Head of caudate nucleus (tissue), 42 donors: ENCODE data around the gene ZNF208.
"Not testable (repeated sequence)": the region's sequence is repeated elsewhere in the genome, so short reads cannot be mapped to it uniquely, and the experiment has no call there.

ENCODE experiments used
- DNase-seq, 42 donors: peaks; one replicate each; pipeline versions ENCODE4 v3.0.0 to v3.0.0-alpha.2; 2020 to 2021; ENCODE audit warnings: mixed read lengths in 7 of 42
- intact Hi-C: fragments of 100-400 bp; cut with DNase I; formaldehyde crosslinking; loops from one replicate; pipeline ENCODE4 v1.15.0; 2022

ZNF208 gene

DNA sequence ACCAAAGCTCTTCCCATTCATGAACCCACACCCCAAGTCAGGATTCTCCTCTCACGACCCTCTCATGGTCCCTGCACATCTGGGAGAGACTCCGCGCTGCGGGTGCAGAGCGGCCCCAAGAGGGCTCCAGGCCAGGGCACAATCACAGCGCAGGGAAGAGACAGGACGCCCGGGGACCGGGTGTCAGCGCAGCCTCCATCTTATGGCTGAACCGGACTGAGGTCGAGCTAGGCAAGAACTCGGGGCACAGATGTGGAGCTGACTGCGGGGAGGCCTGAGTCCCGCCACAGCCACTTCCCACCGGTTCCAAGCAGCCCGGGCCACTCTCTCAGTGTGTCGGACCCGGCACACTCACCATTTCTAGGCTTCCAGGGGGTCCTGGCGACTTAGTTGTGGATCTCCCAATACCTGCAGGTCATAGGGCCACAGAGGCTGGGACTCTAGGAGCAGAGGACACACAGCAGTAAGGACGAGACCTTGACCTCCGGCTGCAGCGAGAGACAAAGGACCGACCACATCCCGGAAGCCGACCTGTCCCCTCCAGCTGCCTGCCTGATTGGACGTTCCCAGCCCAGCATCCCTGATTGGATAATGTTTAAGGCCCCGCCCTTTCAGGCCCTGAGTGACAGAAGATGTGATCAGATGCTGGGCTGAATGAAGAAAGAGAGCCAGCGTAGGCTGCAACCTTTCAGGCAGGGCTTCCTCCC is at the start of gene ZNF208:
Gene ZNF208, minus strand, starts transcription at position 507 of the 707 bp plus-strand sequence. Its CDS starts 149 bp downstream, at position 358.
- peak in 38 of 42 donors; percentile 4 to 77 (median 54) for DNase-seq
- intact Hi-C loops, result not testable (repeated sequence)

DNA sequence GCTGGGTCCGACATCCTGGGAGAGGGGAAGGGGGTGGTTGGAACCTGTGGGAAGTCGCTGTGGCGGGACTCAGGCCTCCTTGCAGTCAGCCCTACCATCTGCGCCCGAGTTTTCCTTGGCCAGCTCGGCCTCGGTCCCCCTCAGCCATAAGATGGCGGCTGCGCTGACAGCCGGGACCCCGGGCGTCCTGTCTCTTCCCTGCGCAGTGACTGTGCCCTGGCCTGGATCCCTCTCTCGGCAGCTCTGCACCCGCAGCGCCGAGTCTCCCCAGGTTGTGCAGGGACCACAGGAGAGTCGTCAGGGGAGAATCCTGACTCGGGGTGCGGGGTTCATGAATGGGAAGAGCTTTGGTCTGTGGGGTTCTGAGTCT is 41.9 kb upstream of the ZNF208 start:
- intact Hi-C loops, result no loop called here
- peak in 15 of 42 donors; percentile 2 to 38 (median 10) for DNase-seq

DNA sequence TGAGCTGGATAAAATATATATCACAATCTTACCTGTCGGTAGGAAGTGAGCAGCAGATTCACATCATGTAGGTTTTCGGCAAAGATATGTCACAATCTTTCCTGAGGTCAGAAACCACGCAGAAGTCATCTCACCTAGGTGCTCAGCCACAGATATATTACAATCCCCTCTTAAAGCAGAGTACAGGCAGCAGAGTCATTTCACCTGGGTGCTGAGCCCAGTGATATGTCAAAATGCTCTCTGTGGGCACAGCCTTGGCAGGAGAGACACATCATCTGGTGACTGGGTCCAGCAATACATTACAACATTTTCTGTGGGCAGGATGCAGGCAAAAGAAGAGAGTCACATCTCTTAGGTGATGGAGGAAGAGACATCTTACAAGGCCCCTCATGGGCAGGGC is 30.4 kb upstream of the ZNF208 start:
- intact Hi-C loops, DNase-seq: not testable (repeated sequence)

DNA sequence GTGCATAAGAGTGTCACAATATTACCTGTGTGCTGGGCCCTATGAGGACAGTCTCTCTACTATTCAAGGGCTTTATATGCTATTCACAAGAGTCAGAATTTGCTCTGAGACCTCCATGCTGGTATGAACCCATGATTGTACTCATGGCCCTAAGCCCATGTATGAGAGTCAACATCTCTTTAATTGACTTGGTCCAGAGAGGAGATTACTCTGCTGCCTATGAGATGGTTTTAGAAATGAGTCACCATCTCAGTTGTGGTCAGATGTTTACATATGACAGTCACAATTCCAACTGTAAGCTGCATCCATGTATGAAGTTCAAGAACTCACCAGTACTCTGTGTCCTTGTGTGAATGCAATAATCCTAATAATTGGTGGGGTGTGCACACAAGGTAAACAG is 19.9 kb upstream of the ZNF208 start:
- intact Hi-C loops, result no loop called here
- DNase-seq, result no peak

- intact Hi-C loops, result no loop called here
- no peak for DNase-seq
Observed at GRCh38 chr19:22026687-22027086, 15.9 kb upstream of the ZNF208 start.

DNA sequence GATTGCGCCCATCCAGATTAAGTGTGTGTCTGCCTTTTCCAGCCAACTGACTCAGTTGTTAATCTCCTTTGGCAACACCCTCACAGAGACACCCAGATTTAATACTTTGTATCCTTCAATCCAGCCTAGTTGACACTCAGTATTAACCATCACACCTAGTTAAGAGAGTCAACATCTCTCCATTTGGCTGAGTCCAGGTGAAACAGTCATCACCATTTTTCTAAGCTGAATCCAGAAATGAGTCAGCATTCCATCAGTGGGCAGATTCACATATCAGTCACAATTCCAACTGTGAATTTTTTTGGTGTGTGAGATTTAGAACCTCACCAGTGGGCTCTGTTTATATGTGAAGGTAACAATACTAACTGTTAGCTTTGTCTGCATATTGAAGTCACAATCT is 14.8 kb upstream of the ZNF208 start:
- DNase-seq, intact Hi-C loops: not testable (repeated sequence)

DNA sequence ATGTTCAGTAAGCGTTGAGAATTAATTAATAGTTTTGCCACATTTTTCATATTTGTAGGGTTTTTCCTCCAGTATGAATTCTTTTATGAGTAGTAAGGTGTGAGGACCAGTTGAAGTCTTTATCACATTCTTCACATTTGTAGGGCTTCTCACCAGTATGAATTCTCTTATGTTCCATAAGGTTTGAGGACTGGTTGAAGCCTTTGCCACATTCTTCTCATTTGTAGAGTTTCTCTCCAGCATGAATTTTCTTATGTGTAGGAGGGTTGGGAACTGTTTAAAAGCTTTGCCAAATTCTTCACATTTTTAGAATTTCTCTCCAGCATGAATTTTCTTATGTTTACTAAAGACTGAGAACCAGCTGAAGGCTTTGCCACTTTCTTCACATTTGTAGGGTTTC is 40.3 kb downstream of the ZNF208 start:
- intact Hi-C loops, result no loop called here

GRCh38 chr19:21947775-21948174 is 63.0 kb downstream of the ZNF208 start:
- DNase-seq, result no peak
- intact Hi-C loops, result no loop called here

More for the DNA sequence above, 40.3 kb downstream of the ZNF208 start:
- no peak for DNase-seq

GRCh38 chr19:21940684-21941083 is 70.1 kb downstream of the ZNF208 start:
- no peak for DNase-seq
- intact Hi-C loops, result no loop called here

GRCh38 chr19:21934593-21934992 is 76.2 kb downstream of the ZNF208 start:
- DNase-seq, result no peak

GRCh38 chr19:21934131-21934530 is 76.6 kb downstream of the ZNF208 start:
- intact Hi-C loops, result no loop called here
- DNase-seq, result no peak

More at GRCh38 chr19:21934593-21934992, 76.2 kb downstream of the ZNF208 start:
- intact Hi-C loops, result no loop called here

DNA sequence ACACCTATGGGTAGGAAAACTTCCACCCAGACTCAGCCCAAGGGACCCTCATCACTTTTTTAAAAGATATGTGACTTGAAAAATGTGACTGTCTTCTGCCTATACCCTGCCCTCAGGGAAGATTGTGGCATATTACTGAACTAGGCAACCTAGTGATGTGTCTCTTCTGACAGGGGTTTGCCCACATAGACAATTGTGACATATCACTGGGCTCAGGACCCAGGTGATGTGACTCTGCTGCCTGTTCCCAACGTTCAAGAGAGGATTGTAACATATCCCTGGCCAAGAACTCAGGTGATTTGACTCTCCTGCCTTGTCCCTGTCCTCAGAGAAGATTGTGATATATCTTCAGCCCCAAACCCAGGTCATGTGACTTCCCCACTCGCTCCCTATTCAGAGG is 88.5 kb downstream of the ZNF208 start:
- intact Hi-C loops, result no loop called here
- DNase-seq, result no peak

GRCh38 chr19:21921691-21922180 is 89.0 kb downstream of the ZNF208 start:
- intact Hi-C loops, result no loop called here
- no peak for DNase-seq

DNA sequence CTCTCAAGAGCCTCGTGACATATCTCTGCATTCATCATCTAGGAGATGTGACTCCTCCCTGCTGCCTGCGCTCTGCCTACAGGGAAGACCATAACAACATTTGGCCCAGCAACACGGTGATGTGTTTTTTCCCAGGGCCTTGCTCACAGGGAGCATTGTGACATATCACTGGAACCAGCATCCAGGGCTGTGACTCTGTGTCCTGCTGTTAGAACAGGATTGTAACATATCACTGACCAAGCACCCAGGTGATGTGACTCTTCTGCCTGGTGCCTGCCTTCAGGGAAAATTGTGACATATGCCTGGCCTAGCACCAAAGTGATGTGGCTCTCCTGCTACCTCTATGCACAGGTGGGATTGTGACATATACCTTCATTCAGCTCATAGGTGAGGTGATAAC is 95.3 kb downstream of the ZNF208 start:
- no peak for DNase-seq
- intact Hi-C loops, result no loop called here

- intact Hi-C loops, result no loop called here
Observed at GRCh38 chr19:21912654-21913053, 98.1 kb downstream of the ZNF208 start.

DNA sequence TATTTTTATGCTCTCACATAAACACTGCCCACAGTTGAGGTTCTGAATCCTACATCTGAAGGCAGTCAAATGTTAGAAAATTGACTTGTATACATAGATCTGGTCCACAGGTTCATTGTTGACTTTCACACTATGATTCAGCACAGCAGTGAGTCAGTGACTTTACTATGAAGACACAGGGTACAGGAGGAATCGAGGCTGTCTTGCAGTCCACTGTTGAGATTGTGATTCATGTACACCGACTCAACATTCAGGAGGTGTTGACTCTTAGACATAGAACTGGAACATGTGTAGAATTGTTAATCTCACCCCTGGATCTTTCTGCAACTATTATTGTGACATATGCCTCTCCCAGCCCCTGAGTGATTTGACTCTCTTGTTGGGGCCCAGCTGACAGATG is 100.4 kb downstream of the ZNF208 start:
- no peak for DNase-seq
- intact Hi-C loops, result no loop called here

More at GRCh38 chr19:21912654-21913053, 98.1 kb downstream of the ZNF208 start:
- no peak for DNase-seq

DNA sequence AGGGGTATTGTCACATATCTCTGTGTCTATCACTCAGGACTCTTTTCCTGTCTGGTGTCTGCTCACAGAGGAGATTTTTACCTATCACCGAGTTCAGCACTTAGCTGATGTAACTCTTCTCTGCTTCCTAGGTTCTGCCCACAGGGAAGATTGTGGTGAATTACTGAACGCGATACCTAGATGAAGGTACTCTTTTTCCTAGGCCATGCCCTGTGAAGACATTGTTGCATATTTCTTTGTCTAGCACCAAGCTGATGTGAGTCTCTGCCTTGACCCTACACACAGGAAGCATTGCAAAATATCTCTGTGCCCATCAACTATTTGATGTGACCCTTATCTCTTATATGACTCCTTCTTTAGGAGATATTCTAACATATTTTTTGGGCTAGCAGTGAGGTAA is 102.7 kb downstream of the ZNF208 start:
- DNase-seq, result no peak
- intact Hi-C loops, result no loop called here

- DNase-seq, result no peak
- intact Hi-C loops, result no loop called here
Observed at GRCh38 chr19:21907516-21907915, 103.2 kb downstream of the ZNF208 start.

DNA sequence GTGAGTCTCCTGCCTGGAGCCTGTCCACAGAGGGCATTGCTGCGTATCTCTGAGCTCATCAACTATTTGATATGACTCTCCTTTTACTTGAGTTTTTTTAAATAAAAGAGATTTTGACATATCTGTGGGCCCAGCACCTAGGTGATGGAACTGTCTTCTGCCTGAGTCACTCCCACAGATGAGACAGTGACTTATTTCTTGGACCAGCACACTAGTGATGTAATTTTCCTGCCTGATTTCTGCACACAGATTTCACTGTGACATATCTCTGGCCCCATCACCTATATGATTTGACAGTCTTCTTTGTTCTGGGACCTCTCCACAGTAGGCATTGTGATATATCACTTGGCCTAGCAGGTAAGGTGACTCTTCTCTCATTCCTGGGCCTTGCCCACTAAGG is 108.2 kb downstream of the ZNF208 start:
- intact Hi-C loops, result no loop called here
- peak in 1 of 42 donors; percentile 10 for DNase-seq

GRCh38 chr19:21901861-21902260 is 108.9 kb downstream of the ZNF208 start:
- intact Hi-C loops, result no loop called here

DNA sequence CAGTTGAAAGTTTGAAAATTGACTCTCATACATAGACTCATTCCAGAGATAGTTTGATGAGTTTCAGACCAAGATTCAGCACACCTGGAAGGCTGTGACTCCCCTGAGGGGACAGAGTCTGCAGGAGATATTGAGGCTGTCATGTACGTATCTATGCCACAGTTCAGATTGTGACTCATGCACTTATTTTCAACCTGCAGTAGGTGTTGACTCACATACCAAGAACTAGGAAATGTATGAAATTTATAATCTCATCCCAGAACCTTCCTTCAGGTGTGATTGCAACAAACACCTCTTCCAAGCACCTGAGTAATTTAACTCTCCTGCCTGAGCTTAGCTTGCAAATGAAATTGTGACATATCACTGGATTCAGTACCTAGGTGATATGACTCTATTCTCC is 110.3 kb downstream of the ZNF208 start:
- DNase-seq, result peak in 7 of 42 donors; percentile 1 to 36 (median 7)
- intact Hi-C loops, result no loop called here

More at GRCh38 chr19:21901861-21902260, 108.9 kb downstream of the ZNF208 start:
- no peak for DNase-seq
